A549 treated with CpdA at 1 μM for 4 hours (cell line): ENCODE results near the gene ASB3. TPM values are rescaled to one million over a fixed set of nuclear protein-coding genes. Genes with fewer than 3 reads are reported as not detected.

ENCODE experiments used
- total RNA-seq: library from RNA; stranded (reverse); fragments of 200-300 nt; extraction: Qiagen RNA extraction; gene quantifications from 5 replicates; pipeline ENCODE4 v1.2.3, GENCODE V29; 2022; ENCODE audit warnings: low read depth

ASB3 gene
- 13.1 to 16.1 TPM (median 14.8 TPM) in 5 replicates for total RNA-seq

DNA sequence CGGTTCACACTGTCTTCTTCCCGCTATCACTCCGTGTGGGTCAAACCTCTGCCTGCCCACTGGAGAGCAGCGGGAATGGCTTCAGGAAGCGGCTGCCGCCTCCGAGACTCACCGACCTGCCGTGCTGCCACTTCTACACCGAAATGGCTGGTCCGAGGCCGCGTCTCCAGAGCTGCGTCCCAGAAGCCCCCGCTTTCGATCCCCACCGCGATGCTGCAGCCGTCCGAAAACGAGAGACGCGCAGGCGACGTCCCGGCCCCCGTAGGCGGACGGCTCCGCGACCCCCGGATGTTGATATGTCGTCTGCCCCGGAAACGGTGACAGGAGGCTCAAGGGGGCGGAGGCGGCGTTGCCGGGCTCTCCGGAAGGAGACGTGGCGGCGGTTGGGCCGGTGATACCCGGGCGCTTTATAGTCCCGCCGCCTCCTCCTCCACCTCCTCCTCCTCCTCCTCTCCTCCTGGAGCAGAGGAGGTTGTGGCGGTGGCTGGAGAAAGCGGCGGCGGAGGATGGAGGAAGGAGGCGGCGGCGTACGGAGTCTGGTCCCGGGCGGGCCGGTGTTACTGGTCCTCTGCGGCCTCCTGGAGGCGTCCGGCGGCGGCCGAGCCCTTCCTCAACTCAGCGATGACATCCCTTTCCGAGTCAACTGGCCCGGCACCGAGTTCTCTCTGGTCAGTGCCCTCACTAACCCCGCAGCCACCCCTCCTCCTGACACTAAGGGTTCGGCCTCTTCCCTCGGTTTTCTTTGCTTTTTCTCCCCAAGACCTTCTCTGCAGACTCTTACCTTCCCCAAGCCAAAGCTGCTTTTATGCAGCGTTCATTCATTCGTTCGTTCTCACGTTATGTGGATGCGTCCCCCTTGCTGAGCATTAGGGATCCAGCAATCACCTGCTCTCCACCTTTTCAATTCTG, at the start of gene ASB3, which contains the start of gene ERLEC1:
ASB3 (minus strand) TSS at position 249 of the 909 bp plus-strand sequence. CDS start 21,381 bp downstream, outside the sequence.
ERLEC1 (plus strand) TSS at position 340 of the 909 bp plus-strand sequence; CDS start at position 507, 167 bp downstream.

GRCh38 chr2:53767405-53768241, 19.1 kb downstream of the ASB3 start, which contains the start of gene CHAC2:
TSS of gene CHAC2 (plus strand) at chr2:53767804. CDS start at chr2:53767887, 83 bp downstream.

Other genes starting within 250 kb of the ASB3 start
- 12.6 to 16.6 TPM (median 14.6 TPM) in 5 replicates for gene CHAC2, start 19.1 kb downstream of the ASB3 start, total RNA-seq
- gene ERLEC1, start 91 bp upstream of the ASB3 start, total RNA-seq = 57.4 to 70.8 TPM (median 61.7 TPM) in 5 replicates
- 1.7 to 2.6 TPM (median 2.1 TPM) in 5 replicates for gene GPR75, start 73.0 kb upstream of the ASB3 start, total RNA-seq
- gene PSME4, start 184.0 kb upstream of the ASB3 start, total RNA-seq = 37.3 to 45.7 TPM (median 43.4 TPM) in 5 replicates